ENCODE data around the gene STXBP5.
"Not testable (repeated sequence)": the region's sequence is repeated elsewhere in the genome, so short reads cannot be mapped to it uniquely, and the experiment has no call there.

Gene STXBP5

DNA sequence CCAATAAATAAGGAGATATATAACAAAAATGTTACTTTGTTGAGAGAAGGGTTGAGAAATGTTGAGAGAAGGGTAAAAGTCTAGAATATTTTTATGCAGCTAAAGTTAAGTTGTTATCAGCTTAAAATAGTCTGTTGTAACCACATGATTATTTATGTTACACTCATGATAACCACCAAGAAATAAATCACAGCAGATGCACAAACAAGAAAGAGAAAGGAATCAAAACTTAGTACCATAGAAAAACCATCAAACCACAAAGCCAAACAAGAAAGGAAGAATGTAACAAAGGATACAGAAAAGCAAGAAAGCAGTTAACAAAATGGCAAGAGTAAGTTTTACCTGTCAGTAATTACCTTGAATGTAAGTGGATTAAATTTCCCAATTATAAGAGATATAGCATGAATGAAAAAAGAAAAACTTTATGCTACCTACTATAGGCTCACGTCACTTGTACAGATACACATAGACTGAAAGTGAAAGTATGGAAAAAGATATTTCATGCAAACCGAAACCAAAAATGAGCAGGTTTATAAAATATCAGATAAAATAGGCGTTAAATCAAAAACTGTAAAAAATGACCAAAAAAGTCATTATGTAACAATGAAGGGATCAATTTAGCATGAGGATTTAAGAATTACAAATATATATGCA, 93.6 kb downstream of the STXBP5 start:
- no peak for DNase-seq (ENCODE audit: low read depth, low spot score)

DNA sequence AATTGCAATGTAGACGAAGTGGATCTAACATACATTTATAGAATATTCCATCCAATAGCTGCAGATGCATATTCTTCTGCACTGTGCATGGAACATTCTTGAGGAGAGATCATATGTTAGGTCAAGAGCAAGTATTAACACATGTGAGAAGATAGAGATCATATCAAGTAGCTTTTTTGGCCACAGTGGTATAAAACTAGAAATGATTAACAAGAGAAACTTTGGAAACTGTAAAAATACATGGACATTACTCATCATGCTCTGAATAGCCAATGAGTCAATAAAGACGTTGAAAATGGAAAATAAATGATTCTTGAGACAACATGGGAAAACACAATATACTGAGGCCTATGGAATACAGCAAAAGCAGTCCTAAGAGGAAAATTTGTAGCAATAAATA, 94.2 kb downstream of the STXBP5 start:
- no peak for DNase-seq (ENCODE audit: low read depth, low spot score)

DNA sequence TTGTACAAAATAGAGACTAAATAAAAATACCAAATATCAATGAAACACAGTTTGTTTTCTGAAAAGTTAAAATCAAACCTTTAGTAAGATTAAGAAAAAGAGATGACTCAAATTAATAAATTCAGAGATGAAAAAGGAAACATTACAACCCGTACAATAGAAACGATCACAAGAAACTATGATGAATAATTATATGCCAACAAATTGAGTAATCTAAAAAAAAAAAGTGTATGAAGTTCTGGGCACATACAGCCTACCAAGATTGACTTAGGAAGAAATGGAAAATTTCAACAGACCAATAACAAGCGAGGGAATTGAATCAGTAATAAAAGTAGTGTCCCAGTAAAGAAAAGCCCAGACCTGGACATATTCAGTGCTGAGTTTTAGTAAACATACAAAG, 94.8 kb downstream of the STXBP5 start:
- no peak for DNase-seq (ENCODE audit: low read depth, low spot score)

DNA sequence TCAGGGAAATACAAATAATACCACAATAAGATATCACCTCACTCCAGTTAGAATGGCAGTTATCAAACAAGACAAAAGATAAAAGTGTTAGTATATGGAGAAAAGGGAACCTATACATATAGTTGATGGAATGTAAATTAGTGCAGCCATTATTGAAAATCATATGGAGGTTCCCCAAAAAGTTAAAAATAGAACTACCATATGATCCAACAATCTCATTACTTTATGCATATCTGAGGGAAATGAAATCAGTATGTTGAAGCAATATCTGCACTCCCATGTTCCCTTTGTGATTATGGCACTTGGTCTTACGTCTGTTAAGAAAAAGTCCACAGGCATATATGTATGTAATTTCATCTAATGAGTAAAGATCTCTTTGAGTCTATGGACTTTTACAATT, 96.9 kb downstream of the STXBP5 start:
- DNase-seq (ENCODE audit: low read depth, low spot score), result no peak

DNA sequence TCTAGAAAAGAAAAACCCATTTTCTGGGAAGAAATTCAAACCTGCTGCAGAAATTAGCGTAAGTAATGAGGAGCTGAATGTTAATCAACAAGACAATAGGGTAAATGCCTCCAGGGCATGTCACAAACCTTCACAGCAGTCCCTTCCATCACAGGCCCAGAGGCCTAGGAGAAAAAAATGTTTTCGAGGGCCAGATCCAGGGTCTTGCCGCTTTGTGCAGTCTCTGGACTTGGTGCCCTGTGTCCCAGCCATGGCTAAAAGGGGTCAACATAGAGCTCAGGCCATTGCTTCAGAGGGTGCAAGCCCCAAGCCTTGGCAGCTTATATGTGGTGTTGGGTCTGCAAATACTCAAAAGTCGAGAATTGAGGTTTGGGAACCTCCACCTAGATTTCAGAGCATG, 99.8 kb downstream of the STXBP5 start:
- DNase-seq (ENCODE audit: low read depth, low spot score), result peak; percentile 15

DNA sequence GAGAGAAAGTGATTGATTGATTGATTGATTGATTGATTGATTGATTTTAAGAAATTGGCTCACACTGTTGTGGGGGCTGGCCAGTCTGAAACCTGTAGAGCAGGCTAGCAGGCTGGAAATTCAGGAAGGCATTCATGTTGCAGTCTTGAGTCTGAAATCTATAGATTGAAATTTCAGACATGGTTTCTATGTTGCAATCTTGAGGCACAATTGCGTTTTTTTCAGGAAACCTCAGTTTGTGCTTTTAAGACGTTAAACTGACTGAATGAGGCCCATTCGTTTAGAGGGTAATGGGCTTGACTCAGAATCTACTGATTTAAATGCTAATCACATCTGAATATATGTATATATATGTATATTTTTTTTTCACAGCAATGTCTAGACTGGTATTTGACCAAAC, 106.3 kb downstream of the STXBP5 start:
- no peak for DNase-seq (ENCODE audit: low read depth, low spot score)

DNA sequence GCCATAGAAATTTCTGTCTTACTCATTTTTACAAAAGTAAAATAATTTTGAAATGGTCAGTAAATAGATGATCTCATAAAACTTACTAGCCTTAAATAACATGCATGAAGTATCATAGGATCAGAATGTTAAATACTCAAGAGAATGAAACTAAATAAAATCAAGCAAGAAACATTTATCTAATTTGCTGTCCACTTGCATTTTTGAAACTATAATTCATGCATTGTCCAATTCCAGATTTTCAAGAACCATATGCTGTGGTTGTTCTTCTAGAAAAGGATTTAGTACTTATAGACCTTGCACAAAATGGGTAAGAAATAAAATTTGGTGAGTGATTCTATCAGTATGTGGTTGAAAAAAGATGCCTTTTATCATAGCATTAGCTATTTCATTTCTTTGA, 107.0 kb downstream of the STXBP5 start:
- DNase-seq (ENCODE audit: low read depth, low spot score), result no peak

DNA sequence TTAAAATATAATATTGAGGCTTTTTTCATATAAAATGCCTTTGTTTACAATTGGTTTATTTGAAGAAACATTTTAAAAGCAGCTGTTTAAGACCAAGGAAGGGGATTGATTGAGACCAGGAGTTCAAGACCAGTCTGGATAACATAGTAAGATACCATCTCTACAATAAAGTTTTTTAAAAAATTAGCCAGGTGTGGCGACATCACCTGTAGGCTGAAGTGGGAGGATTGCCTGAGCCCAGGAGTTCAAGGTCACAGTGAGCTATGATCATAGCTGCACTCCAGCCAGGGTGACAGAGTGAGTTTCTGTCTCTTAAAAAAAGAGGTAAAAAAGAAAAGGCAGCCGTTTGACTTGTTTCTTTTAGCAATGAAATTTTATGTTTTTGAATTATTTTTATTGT, 117.0 kb downstream of the STXBP5 start:
- no peak for DNase-seq (ENCODE audit: low read depth, low spot score)

DNA sequence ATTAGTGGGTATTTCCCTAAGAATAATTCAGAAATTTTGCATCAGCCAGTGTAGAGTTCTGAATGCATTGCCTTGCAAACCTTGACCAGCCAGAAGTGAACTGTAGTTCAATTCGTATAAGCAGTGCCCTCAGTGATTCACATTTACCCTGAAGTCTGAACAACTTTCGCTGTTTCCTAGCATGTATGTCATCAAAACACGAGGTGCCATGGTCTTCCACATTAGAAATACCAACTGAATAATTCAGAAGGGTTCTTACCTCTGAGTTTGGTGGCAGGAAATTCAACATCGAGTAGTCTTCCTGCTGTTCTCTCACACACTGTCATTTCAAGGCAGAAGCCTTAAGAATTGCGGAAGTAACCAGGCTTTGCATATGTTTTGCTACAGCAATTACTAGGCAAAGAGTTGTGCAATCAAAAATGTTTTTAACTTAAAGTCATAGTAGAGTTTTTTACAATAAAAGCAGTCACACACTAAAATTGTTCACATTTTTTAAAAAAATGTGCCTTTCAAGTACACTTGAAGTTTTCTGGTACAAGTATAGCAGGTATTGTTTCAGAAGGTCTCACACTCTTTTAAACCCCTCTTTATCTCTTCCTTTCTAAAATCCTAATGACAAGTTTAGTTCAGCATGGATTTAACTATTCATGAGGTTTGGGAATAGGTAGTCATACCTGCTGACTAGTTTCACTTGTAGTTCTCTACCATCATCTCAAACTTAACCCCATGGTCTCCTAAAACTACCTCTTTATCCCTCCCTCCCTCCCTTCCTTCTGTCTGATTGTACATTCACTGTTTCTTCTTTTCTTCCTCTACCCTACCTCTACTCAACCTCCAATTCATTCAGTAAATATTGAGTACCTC, 118.3 kb downstream of the STXBP5 start:
- no peak for DNase-seq (ENCODE audit: low read depth, low spot score)

DNA sequence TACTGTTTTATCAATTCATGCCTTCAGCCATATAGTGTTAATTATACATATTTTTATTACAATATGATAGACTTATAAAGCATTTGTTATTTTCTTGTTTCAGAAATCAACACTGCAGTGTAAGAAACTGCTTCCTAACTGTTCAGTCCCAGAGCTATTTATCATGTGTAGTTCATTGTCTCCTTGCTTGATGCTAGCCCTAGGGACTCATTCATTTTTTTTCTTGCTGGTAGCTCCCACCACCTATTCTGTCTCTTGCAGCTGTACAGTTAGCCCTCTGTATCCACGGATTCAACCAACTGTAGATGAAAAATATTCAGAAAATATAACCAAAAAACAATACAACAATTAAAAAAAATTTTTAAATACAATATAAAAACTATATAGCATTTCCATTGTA, 121.3 kb downstream of the STXBP5 start:
- DNase-seq (ENCODE audit: low read depth, low spot score), result no peak

DNA sequence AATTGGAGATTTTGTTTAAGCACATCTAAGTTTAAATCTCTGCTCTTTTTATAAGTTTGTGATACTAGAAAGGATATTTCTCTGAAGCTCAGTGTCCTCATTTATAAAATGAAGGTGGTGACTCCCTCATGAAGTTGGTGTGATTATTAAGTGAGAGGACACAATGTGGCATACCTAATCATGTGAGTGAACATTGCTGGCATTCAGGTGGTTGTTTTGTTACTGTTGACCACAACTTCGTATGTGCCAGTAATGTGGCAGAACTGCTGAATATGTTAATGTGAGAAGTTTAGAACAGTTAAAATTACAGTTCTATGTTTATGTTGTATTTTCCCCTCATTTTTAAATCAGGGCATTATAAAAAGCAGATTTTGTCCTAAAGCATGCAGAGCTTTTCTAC, 127.2 kb downstream of the STXBP5 start:
- DNase-seq (ENCODE audit: low read depth, low spot score), result no peak

DNA sequence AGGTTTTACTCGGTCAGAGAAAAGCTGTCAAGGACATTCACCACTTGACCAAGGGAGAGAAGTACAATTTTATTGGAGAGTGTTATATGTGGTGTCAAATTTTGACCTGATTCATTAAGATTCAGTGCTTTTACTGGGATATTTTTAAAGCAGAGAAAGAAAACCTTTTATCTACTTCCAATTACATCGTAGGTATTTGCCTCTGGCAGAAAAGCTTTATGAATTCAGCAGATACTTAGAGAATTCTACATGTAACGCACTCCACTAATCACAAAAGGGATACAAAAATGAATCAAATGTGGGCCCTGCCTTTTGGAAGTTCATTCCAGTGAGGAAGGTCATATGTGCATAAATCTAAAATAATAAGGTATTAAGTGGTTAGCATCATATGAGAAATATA, 133.7 kb downstream of the STXBP5 start:
- DNase-seq (ENCODE audit: low read depth, low spot score), result no peak

DNA sequence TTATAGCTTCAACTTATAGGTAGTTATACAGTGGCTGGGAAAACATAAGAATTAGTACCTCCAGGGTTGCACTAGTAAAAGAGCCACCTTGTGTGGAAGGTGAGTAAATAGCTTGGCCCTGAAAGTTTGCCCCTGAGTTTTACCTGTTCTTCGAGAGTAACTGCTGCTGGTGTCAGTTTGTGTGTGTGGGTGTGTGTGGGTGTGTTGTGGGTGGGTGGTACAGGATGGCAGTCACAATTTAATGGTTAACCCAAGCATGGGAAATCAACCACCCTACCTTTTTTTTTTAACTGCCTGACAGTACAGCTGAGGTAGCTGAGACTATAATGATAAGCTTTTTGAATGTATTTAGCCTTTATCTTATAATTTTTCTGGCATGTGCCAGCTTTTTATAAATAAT, 137.3 kb downstream of the STXBP5 start:
- no peak for DNase-seq (ENCODE audit: low read depth, low spot score)

DNA sequence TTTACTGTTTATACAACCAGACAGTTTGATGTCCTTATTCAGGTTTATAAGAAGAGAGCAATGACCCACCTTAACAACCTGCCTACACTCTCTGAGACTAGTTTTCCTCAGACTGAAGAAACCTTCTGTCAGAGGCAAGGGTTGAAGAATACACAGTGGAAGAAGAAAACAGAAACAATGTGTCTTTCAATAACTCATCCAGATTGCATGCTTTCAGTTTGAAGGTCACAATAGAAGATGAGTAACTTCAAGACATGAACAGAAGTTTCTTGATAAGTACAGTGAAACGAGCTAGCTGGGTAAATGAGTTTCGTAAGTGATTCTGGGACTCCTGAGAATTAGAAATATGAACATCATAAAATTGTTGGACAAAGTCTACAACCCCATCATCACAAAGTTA, 141.7 kb downstream of the STXBP5 start:
- DNase-seq (ENCODE audit: low read depth, low spot score), result no peak

DNA sequence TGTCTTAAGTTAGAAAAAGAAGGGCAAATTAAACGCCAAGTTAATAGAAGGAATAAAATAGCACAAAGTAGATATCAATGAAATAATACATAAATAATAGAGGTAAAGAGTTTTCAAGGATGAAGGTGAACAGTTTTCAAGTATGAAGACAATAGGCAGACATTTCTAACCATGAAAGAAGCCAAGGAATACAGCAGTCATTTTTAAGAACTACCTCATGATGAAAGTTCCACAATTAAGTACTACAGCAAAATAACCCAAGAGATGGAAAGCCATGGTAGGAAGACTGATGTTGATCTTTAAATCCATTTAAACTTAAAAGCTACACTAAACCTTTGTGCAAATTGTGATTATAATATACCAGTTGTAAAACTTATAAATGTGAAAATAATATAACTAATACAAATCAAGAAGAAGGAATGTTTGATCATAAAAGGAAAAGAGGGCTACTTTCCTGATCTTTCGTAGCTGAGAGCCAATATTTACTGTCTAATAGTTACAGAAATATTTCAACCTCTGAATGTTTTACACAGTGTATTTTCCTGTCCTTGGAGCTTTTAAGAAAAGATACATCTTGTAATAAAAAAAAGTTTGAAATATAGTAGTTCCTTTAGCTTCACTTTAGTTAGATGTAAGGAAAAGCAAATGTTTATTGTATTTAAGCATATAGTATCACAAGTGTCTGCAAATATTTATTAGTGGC, 143.1 kb downstream of the STXBP5 start:
- DNase-seq (ENCODE audit: low read depth, low spot score), result no peak

DNA sequence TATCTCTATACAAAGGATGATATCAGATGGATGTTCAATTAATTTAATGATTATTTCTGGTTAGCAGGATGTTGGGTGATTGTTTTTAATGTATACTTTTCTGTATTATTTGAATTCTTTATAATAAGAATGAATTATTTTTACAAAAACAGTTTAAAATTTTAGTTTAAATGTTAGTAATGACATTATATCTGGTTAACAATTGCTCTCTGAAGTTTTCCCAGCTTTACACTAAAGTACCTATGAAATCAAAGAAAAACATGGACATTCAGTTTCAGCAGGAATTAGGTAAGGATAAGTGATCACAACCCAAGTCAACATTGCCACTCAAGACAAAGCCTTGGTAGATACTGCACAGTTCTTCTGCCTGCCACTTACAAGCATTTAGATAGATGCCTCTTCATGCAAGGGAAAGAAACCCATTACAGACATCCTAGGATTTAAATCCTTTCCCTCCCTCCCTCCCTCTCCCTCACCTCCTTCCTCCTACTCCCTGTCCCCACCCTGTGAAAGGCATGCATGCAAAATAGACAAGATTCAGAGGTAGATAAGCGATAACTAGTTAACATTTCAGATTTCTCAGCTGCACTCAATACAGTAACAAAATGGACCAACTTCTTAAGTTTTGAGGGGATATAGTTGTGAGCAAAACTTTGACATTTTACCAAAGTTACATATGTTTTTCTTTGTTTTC, 143.8 kb downstream of the STXBP5 start:
- no peak for DNase-seq (ENCODE audit: low read depth, low spot score)

DNA sequence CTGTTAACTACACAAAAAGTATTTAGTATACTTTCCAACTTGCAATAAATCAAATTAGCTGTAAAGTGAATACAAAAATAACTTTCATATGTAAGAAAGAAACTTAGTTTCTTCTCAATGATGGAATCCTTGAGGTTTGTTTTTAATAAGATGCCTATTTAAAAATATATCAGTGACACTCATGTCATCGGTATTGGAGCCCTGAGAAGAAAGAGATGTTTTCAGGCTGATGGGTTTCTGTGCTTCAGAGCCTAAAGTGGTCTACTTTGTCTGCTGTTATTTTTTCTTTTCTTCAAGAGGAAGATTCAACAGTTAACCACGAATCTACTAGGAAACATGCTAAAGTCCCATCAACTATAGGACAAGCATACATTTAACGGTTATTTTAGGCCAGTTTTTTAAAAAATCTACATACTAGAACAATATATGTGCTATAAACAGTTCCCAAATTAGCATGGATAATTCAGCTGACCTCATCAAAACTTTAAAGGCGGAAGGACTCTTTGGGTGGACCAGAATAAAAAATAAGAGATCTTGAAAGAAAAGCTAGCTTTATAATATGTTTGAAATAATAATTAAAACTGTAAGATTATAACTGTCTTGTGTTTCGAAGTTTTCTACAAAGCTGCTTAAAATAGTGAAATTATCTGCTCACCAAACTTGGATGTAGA, 157.2 kb downstream of the STXBP5 start:
- DNase-seq (ENCODE audit: low read depth, low spot score), result no peak

DNA sequence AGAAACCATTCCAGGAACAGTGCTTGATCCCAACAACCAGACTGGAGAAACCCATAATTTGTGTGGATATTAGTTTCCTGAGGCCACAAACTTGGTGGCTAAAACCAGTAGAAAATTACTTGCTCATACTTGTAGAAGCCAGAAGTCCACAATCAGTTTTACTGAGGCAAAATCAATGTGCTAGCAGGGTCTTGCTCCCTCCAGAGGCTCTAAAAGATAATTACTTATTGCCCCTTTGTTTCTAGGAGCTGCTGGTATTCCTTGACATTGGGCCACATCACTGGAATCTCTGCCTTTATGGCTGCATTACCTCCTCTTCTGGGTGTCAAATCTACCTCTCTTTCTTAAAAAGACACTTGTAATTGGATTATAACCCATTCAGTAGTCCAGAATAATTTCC, 162.1 kb downstream of the STXBP5 start:
- no peak for DNase-seq (ENCODE audit: low read depth, low spot score)

DNA sequence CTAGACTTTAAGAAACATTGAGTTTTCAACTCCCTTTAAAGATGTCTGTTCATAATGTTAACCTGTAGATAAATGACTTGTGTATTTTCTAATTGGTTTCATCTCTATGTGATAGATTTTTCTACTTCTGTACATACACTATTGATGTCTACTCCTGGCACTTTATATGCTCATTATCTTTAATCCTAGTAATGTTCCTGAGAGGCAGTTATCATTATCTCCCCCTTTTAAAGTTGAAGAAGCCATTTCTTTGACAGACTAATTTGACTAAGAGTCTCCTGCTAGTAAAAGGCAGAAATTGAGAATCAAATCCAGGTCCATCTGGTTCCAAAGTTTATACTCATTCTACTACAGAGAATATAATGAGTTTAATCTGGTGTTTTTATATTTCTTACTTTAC, 167.1 kb downstream of the STXBP5 start:
- DNase-seq (ENCODE audit: low read depth, low spot score), result no peak

DNA sequence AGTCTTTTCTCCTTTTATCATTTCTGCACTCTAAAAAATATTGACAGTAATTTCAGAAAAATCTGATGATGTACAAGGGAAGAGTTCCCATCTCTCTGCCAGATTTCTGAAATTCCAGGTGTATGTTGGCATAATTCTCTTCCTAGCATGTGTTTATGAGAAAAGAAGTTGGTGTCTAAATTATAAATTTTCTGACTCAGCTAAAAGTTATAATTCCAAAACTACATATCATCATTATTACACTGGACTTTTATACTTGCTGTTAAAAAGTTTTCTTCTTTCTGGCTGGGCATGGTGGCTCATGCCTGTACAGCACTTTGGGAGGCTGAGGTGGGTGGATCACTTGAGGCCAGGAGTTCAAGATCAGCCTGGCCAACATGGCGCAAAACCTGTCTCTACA, 168.6 kb downstream of the STXBP5 start:
- DNase-seq (ENCODE audit: low read depth, low spot score), result no peak

DNA sequence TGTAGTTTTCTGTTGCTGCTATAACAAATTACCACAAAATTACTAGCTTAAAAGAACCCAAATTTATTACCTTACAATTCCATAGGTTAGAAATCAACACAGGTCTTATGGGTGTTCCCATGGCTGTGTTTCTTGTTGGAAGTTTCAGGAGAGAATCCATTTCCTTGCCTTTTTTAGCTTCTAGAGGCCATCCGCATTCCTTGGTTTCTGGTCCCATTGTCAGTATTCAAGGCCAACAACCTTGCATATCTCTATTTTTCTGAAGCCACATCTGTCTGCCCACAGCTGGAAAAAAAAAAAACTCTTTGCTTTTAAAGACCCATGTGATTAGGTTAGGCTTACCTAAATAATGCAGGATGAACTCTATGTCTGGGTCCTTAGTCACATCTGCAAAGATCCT, 174.6 kb downstream of the STXBP5 start:
- no peak for DNase-seq (ENCODE audit: low read depth, low spot score)

DNA sequence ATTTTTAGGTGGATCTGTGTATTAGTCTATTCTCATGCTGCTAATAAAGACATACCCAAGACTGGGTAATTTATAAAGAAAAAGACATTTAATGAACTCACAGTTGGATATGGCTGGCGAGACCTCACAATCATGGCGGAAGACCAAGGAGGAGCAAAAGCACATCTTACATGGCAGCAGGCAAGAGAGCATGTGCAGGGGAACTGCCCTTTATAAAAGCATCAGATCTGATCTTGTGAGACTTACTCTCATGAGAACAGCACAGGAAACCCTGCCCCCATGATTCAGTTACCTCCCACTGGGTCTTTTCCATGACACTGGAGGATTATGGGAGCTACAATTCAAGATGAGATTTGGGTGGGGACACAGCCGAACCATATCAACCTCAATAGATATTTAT, 176.6 kb downstream of the STXBP5 start:
- not testable (repeated sequence) for DNase-seq (ENCODE audit: low read depth, low spot score)
